Aorta (tissue), 5 donors: ENCODE data around the gene NIPAL3. TPM values are rescaled to one million over a fixed set of nuclear protein-coding genes. Genes with fewer than 3 reads are reported as not detected.
"Not testable (repeated sequence)": the region's sequence is repeated elsewhere in the genome, so short reads cannot be mapped to it uniquely, and the experiment has no call there.

Experiments
- ATAC-seq: fragments of 200-7000 bp; cut with Tn5 transposase; one replicate; pipeline ENCODE4 v1.9.1; 2022; ENCODE audit warnings: moderate library complexity; ENCODE audit not compliant: low FRiP score
- DNase-seq, 2 donors: peaks; one replicate each; pipeline ENCODE4 v3.0.0-alpha.2; 2020
- H3K27ac ChIP-seq, 2 donors: one replicate each; pipeline ENCODE4 v1.5.1; 2013; ENCODE audit warnings: low read length in 2 of 2, mild to moderate bottlenecking in 2 of 2, moderate library complexity in 2 of 2, control low read depth in 1 of 2, inconsistent platforms in 1 of 2, low read depth in 1 of 2
- H3K27me3 ChIP-seq, 2 donors: one replicate each; pipeline ENCODE4 v1.6.1; 2013; ENCODE audit warnings: control low read depth in 1 of 2, low read length in 1 of 2, mild to moderate bottlenecking in 1 of 2, moderate library complexity in 1 of 2; ENCODE audit not compliant: insufficient read depth in 2 of 2, control insufficient read depth in 1 of 2
- H3K36me3 ChIP-seq, 2 donors: one replicate each; pipeline ENCODE4 v1.6.1; 2013; ENCODE audit warnings: control low read depth in 1 of 2, low read length in 1 of 2, mild to moderate bottlenecking in 1 of 2; ENCODE audit not compliant: insufficient read depth in 2 of 2, control insufficient read depth in 1 of 2
- H3K4me1 ChIP-seq, 2 donors: one replicate each; pipeline ENCODE4 v1.6.1; 2013; ENCODE audit warnings: low read length in 2 of 2, control low read depth in 1 of 2, mild to moderate bottlenecking in 1 of 2, moderate library complexity in 1 of 2; ENCODE audit not compliant: insufficient read depth in 2 of 2, control insufficient read depth in 1 of 2
- H3K4me3 ChIP-seq, 2 donors: one replicate each; pipeline ENCODE4 v1.5.1; 2013; ENCODE audit warnings: low read length in 2 of 2, control low read depth in 1 of 2, mild to moderate bottlenecking in 1 of 2
- H3K9me3 ChIP-seq: one replicate; pipeline ENCODE4 v1.6.1; 2013; ENCODE audit warnings: mild to moderate bottlenecking, low read length; ENCODE audit not compliant: control insufficient read depth
- WGBS, 2 donors: extraction: QIAGEN DNeasy Blood & Tissue Kit; methylation state at CpG; one replicate each; pipeline ENCODE4 v1.1.7; 2013; 5-methylcytosine and 5-hydroxymethylcytosine counted together
- intact Hi-C, 2 donors: fragments of 100-400 bp; cut with DNase I; formaldehyde crosslinking; loops; one replicate each; pipeline versions ENCODE4 v1.14.2 to v1.15.0; 2022
- polyA plus RNA-seq, 2 donors: library from polyadenylated mRNA; stranded (reverse); fragments of 200-250 nt; gene quantifications; one replicate each; pipeline ENCODE4 v1.2.3, GENCODE V29; 2013
- total RNA-seq, 2 donors: library from RNA; stranded (reverse); fragmentation: NEBNext Ultra II Directional; extraction: Animal tissue kit (Norgen Biotek cat#: 25700); gene quantifications; one replicate each; pipeline ENCODE4 v1.2.1, GENCODE V29; 2021
- donor health status: healthy with polysubstance abuse.
- donor health status: Bipolar disorder and iron deficiency.
- donor health status: DM: no; HTN: no; CAD: no.
- donor health status: DM: no; HTN: no; CAD: no.
- donor health status: DM: yes; HTN: yes; CAD: no.

The NIPAL3 gene
- total and polyA plus RNA-seq, 4 donors, result 6.3 to 13.0 (median 8.2) TPM

DNA sequence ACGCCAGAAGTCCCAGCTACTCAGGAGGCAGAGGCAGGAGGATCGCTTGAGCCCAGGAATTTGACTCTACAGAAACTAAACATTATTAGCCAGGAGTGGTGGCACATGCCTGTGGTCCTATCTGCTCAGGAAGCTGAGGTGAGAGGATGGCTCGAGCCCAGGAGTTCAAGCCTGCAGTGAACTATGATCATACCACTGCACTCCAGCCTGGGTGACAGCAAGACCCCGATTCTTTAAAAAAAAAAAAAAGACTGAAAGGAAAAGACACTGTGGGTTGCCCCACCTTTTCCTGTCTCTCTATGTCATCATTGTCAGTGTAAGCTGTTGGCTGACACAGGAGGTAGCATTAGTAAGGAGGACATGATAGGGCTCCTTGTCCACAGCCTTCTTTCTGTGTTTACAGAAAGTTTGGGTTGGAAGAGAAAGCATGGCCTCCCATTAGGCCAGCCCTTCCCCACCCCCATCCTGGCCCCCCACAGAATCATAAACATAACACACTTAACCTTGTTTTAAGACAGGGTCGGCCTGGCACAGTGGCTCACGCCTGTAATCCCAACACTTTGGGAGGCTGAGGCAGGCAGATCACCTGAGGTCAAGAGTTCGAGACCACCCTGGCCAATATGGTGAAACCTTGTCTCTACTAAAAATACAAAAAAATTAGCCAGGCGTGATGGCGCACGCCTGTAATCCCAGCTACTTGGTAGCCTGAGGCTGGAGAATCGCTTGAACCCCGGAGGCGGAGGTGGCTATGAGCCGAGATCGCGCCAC lies 66.4 kb downstream of the NIPAL3 start:
- H3K27ac ChIP-seq, result no peak overlapping the region
- H3K36me3 ChIP-seq, result no peaks in the 10 kb centered on the region
- intact Hi-C loops, result no loop called here
- no peaks in the 10 kb centered on the region for H3K27me3 ChIP-seq
- WGBS, 2 donors, result 88 to 89% methylated on average over 16 of the region's 16 CpGs
- no peaks in the 10 kb centered on the region for H3K9me3 ChIP-seq
- no peak overlapping the region for H3K4me3 ChIP-seq
- DNase-seq (no peak), ATAC-seq (no peak)
- H3K4me1 ChIP-seq, result no peaks in the 10 kb centered on the region

DNA sequence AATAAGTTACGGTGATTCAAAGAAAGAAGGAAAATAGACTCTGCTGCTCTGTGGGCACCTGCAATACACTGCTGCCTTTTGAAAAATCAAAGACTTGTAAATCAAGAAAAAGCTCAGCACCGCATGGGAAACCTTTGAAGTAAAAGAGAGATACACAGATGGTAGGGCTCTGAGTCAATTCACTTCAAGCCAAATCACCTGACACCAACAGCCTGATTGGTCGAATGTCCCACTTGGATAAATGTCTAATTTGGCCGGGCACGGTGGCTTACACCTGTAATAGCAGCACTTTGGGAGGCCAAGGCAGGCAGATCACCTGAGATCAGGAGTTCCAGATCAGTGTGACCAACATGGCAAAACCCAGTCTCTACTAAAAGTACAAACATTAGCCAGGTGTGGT lies 67.8 kb downstream of the NIPAL3 start:
- H3K4me3 ChIP-seq, result no peak overlapping the region
- no peak overlapping the region for H3K27ac ChIP-seq
- H3K27me3 ChIP-seq, result no peaks in the 10 kb centered on the region
- no peaks in the 10 kb centered on the region for H3K36me3 ChIP-seq
- ATAC-seq (no peak), DNase-seq (no peak)
- WGBS, 2 donors, result 85 to 89% methylated on average over 5 of the region's 5 CpGs
- no peaks in the 10 kb centered on the region for H3K4me1 ChIP-seq
- intact Hi-C loops, result no loop called here
- no peaks in the 10 kb centered on the region for H3K9me3 ChIP-seq

DNA sequence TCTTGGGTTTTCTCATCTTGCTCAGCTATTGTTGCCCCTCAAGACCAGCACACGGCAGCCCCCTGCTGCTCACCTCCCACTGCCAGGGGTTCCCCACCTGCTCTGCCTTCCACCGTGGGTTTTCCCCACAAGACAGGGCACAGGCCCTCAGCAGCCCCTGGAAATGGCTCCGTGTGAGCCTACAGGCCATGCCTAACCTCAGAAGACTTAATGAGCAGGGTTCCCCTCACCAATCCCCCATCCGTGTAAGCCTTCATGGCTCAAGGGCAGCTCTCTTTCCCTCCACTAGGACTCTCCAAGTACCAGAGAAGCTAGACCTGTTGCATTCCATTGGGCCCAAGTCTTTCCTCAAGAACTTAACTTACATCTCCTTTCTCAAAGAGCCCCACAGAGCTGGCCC lies 68.6 kb downstream of the NIPAL3 start:
- ATAC-seq (no peak), DNase-seq (no peak)
- no peaks in the 10 kb centered on the region for H3K27me3 ChIP-seq
- no peaks in the 10 kb centered on the region for H3K36me3 ChIP-seq
- H3K4me3 ChIP-seq, result no peak overlapping the region
- intact Hi-C loops, result no loop called here
- H3K4me1 ChIP-seq, result no peaks in the 10 kb centered on the region
- H3K27ac ChIP-seq, result no peak overlapping the region
- 74% methylated on average over 4 of the region's 4 CpGs for WGBS, 2 donors
- H3K9me3 ChIP-seq, result no peaks in the 10 kb centered on the region

DNA sequence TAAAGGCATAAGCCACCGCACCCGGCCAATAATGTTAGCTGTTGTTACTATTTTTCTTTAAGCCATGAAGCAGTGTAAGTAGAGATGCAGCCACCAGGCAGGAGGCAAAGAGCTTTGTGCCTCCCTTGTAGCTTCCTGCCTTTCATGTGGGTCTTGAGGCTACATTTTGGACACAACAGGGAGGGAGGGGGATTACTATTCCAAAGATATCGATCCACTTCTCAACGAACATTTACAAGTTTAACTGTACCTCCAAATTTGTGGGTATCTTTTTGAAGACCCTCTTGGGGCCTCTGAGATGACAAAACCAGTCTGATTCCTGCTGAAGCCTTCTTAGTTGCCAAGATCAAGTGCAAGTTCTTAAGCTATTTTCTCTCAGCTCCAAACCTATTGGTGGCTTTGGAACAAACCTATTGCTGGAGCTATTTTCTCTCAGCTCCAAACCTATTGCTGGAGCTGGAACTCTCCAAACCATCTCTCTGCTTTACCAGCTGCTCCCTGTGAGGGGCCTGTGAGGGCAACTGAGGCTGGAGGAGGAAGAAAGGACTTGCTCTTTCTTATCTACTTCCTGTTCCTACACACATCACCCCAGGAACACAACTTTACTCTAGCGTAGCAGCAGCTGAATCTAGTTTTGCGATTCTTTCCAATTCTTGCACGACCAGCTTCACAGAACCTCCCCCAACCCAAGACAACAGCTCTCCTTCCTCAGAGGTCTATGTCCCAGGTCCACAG lies 70.9 kb downstream of the NIPAL3 start:
- H3K4me3 ChIP-seq, result no peak overlapping the region
- no peaks in the 10 kb centered on the region for H3K27me3 ChIP-seq
- peaks cover 2% of the 10 kb centered on the region for H3K9me3 ChIP-seq
- no peak for ATAC-seq
- WGBS, 2 donors, result 71 to 77% methylated on average over 7 of the region's 7 CpGs
- intact Hi-C loops, result no loop called here
- DNase-seq, result no peak
- no peak overlapping the region for H3K27ac ChIP-seq
- H3K36me3 ChIP-seq, result no peaks in the 10 kb centered on the region
- H3K4me1 ChIP-seq, result no peaks in the 10 kb centered on the region

DNA sequence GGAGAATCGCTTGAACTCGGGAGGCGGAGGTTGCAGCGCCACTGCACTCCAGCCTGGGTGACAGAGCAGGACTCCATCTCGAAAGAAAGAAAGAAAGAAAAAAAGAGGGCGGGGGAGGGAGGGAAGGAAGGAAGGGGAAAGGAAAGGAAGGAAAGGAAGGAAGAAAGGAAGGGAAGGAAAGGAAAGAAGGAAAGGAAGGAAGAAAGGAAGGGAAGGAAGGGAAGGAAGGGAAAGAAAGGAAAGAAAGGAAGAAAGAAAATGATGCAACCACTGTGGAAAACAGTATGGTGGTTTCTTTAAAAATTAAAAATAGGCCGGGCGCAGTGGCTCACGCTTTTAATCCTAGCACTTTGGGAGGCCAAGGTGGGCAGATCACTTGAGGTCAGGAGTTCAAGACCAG lies 71.9 kb downstream of the NIPAL3 start:
- Histone ChIP-seq H3K27me3 (no peaks in the 10 kb centered on the region), H3K4me1 (no peaks in the 10 kb centered on the region), H3K36me3 (no peaks in the 10 kb centered on the region), H3K9me3 (peaks cover 2% of the 10 kb centered on the region), H3K27ac (no peak overlapping the region), H3K4me3 (no peak overlapping the region)
- DNase-seq (no peak), ATAC-seq (no peak)
- WGBS, 2 donors, result 88 to 91% methylated on average over 9 of the region's 9 CpGs
- intact Hi-C loops, result no loop called here

DNA sequence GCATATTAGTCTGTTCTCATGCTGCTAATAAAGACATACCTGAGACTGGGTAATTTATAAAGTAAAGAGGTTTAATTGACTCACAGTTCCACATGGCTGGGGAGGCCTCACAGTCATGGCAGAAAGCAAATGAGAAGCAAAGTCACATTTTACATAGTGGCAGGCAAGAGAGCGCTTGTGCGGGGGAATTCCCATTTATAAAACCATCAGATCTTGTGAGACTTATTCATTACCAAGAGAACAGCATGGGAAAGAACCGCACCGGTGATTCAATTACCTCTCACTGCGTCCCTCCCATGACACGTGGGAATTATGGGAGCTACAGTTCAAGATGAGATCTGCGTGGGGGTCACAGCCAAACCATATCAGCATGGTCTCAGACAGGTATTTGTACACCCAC lies 72.6 kb downstream of the NIPAL3 start:
- WGBS, 2 donors, result 84 to 89% methylated on average over 7 of the region's 7 CpGs
- H3K9me3 ChIP-seq, intact Hi-C loops, H3K4me3 ChIP-seq, H3K27me3 ChIP-seq, ATAC-seq, H3K36me3 ChIP-seq, H3K27ac ChIP-seq, H3K4me1 ChIP-seq, DNase-seq: not testable (repeated sequence)

DNA sequence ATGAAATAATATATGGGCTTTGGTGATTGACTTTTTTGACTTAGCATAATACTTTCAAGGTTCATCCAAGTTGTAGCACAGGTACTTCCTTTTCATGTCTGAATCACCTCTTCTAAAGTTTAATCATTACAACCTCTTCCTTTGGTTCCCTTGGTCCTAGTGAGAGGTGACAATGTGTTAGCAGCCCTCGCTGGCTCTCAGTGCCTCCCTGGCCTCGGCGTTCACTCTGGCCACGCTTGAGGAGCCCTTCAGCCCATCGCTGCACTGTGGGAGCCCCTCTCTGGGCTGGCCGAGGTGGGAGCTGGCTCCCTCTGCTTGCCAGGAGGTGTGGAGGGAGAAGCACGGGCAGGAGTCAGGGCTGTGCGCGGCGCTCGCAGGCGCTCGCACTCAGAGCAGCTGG lies 74.1 kb downstream of the NIPAL3 start:
- WGBS, 2 donors, result 94 to 97% methylated on average over 13 of the region's 13 CpGs

DNA sequence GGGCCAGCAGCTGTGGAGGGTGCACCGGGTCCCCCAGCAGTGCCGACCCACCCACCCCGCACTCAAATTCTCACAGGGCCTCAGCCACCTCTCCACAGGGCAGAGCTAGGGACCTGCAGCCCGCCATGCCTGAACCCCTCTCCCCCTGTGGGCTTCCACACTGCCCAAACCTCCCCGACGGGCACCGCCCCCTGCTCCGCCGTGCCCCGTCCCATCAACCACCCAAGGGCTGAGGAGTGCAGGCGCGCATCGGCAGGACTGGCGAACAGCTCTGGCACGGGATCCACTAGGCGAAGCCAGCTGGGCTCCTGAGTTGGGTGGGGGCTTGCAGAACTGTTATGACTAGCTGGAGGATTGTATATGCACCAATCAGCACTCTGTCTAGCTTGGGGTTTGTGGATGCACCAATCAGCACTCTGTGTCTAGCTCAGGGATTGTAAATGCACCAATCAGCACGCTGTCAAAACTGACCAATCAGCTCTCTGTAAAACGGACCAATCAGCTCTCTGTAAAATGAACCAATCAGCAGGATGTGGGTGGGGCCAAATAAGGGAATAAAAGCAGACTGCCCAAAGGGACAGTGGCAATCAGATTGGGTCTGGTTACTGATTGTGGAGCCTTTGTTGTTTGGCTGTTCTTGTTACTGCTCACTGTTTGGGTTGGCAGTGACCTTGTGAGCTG lies 74.6 kb downstream of the NIPAL3 start:
- ATAC-seq (no peak), DNase-seq (no peak)
- intact Hi-C loops, result no loop called here
- Histone ChIP-seq H3K4me1 (no peaks in the 10 kb centered on the region), H3K9me3 (peaks cover 2% of the 10 kb centered on the region), H3K4me3 (no peak overlapping the region), H3K36me3 (no peaks in the 10 kb centered on the region), H3K27me3 (no peaks in the 10 kb centered on the region), H3K27ac (no peak overlapping the region)
- 97% methylated on average over 18 of the region's 18 CpGs for WGBS, 2 donors

More for the DNA sequence above, 74.1 kb downstream of the NIPAL3 start:
- ATAC-seq (no peak), DNase-seq (no peak)
- Histone ChIP-seq H3K4me1 (no peaks in the 10 kb centered on the region), H3K27me3 (no peaks in the 10 kb centered on the region), H3K36me3 (no peaks in the 10 kb centered on the region), H3K27ac (no peak overlapping the region), H3K4me3 (no peak overlapping the region), H3K9me3 (peaks cover 2% of the 10 kb centered on the region)
- intact Hi-C loops, result no loop called here
